CD4-positive, alpha-beta T cell (primary cell): ENCODE data around the gene IL4I1. TPM values are rescaled to one million over a fixed set of nuclear protein-coding genes. Genes with fewer than 3 reads are reported as not detected.

Experiments
- ATAC-seq: fragments of 200-7000 bp; cut with Tn5 transposase; one replicate; pipeline ENCODE4 v1.10.0; 2022; ENCODE audit warnings: mild to moderate bottlenecking; ENCODE audit not compliant: poor library complexity
- CTCF ChIA-PET: fragments of 350-600 bp; sonication (Branson Sonifier 250); formaldehyde crosslinking; loops from one replicate; lab custom pipeline; 2021; ENCODE audit warnings: antibody characterized with exemption, inconsistent platforms; lab: Charles Lee
- POLR2A ChIA-PET: fragments of 350-600 bp; sonication (Branson Sonifier 250); formaldehyde crosslinking; loops from one replicate; lab custom pipeline; 2021; ENCODE audit warnings: antibody characterized with exemption, inconsistent platforms; lab: Charles Lee
- DNase-seq, 14 experiments: peaks; one replicate each; pipeline ENCODE4 v3.0.0-alpha.2; 2013 to 2020; ENCODE audit warnings: mixed read lengths in 2 of 14
- H3K27ac ChIP-seq, 2 donors: one replicate each; pipeline versions ENCODE4 v1.5.1 to v1.7.0; 2013; ENCODE audit warnings: low read length in 2 of 2, low read depth in 1 of 2, mild to moderate bottlenecking in 1 of 2
- H3K27me3 ChIP-seq, 2 experiments: 1 replicate in 1 of 2; 2 replicates in 1 of 2; pipeline versions ENCODE4 v1.6.1 to v1.7.0; 2013; ENCODE audit warnings: low read length in 2 of 2, control low read depth in 1 of 2, mild to moderate bottlenecking in 1 of 2, moderate library complexity in 1 of 2; ENCODE audit not compliant: insufficient read depth in 2 of 2, control insufficient read depth in 1 of 2
- H3K36me3 ChIP-seq: one replicate; pipeline ENCODE4 v1.6.1; 2013; ENCODE audit warnings: low read length, control low read depth; ENCODE audit not compliant: insufficient read depth
- H3K4me1 ChIP-seq: one replicate; pipeline ENCODE4 v1.6.1; 2013; ENCODE audit warnings: low read length, control low read depth; ENCODE audit not compliant: insufficient read depth
- H3K4me3 ChIP-seq: one replicate; pipeline ENCODE4 v1.5.1; 2013; ENCODE audit warnings: mild to moderate bottlenecking, low read length, moderate library complexity
- H3K9me3 ChIP-seq, 2 experiments: 1 replicate in 1 of 2; 2 replicates in 1 of 2; pipeline versions ENCODE4 v1.6.1 to v1.7.0; 2013; ENCODE audit warnings: low read length in 2 of 2, mild to moderate bottlenecking in 2 of 2, control low read depth in 1 of 2, moderate library complexity in 1 of 2; ENCODE audit not compliant: control insufficient read depth in 1 of 2, insufficient read depth in 1 of 2
- H3K27ac Mint-ChIP-seq: one replicate; pipeline ENCODE4 v1.8.0; 2020; ENCODE audit warnings: mixed read lengths
- H3K27me3 Mint-ChIP-seq: one replicate; pipeline ENCODE4 v1.8.0; 2021; ENCODE audit warnings: mixed read lengths
- H3K36me3 Mint-ChIP-seq: one replicate; pipeline ENCODE4 v1.8.0; 2021; ENCODE audit warnings: low read depth, mixed read lengths
- H3K4me1 Mint-ChIP-seq: one replicate; pipeline ENCODE4 v1.8.0; 2021; ENCODE audit warnings: low read depth, mixed read lengths
- H3K4me3 Mint-ChIP-seq: one replicate; pipeline ENCODE4 v1.8.0; 2020; ENCODE audit warnings: mild to moderate bottlenecking, mixed read lengths
- H3K9me3 Mint-ChIP-seq: one replicate; pipeline ENCODE4 v1.8.0; 2020; ENCODE audit warnings: mixed read lengths
- CTCF ChIP-seq: fragments of 200-600 bp; IDR thresholded peaks from one replicate; pipeline ENCODE4 v1.8.0; 2022; ENCODE audit warnings: antibody characterized with exemption, mild to moderate bottlenecking
- intact Hi-C, 2 experiments: fragments of 100-400 bp; cut with DNase I in 1 of 2; cut with micrococcal nuclease in 1 of 2; formaldehyde crosslinking; loops; one replicate each; pipeline versions ENCODE4 v1.15.1 to v1.9.0; 2023 to 2025; cut with DNase I, micrococcal nuclease
- total RNA-seq, 174 experiments: library from RNA in 2 of 174; stranded (reverse) in 2 of 174; gene quantifications; one replicate each; pipeline ENCODE4 v1.2.3 and lab custom pipeline; 2021 to 2026

IL4I1 gene
- total RNA-seq, 2 experiments from 2014 or later: 4.7 to 5.4 TPM

DNA sequence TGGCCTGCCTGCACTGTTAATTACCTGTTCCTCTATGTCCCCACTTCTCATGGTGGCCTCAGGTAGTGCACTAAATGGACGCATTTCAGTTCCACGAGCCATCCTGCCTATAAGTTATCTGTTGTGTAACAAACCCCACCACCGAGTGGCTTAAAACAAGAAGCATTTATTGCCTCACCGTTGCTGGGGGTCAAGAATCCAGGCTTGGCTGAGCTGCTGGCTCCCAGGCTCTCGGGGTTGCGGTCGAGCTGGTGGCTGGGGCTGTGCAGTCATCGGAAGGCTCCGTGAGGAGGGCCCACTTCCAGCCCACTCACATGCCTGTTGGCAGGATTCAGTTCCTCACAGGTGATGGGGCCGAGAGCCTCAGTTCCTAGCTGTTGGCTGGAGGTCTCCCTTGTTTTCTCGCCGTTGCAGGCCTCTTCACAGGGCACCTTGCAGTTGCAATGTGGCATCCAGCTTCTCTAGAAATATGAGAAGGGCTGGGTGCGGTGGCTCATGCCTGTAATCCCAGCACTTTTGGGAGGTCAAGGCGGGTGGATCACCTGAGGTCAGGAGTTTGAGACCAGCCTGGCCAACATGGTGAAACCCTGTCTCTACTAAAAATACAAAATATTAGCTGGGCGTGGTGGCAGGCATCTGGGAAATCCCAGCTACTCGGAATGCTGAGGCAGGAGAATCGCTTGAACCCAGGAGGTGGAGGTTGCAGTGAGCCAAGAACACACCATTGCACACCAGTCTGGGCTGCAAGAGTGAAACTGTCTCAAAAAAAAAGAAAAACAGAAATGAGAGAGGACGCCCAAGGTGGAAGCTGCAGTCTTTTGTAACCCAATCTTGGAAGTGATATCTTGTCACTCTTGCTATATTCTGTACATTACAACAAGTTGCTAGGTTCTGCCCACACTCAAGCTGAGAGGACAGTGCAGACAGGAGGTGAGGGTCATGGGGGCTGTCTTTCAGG, 52.3 kb downstream of the IL4I1 start:
- H3K4me1 Mint-ChIP-seq: peaks cover 13% of the 10 kb centered on the region
- Histone ChIP-seq H3K4me1 (peaks cover 15% of the 10 kb centered on the region), H3K27ac (no peak overlapping the region), H3K4me3 (no peak overlapping the region), H3K9me3 (no peaks in the 10 kb centered on the region), H3K36me3 (no peaks in the 10 kb centered on the region), H3K27me3 (no peaks in the 10 kb centered on the region)
- POLR2A ChIA-PET: no interaction called here
- no peak overlapping the region for H3K4me3 Mint-ChIP-seq
- intact Hi-C loops: no loop called here
- DNase-seq: no peak
- no peaks in the 10 kb centered on the region for H3K9me3 Mint-ChIP-seq
- ATAC-seq: no peak
- H3K27ac Mint-ChIP-seq: no peak overlapping the region
- H3K27me3 Mint-ChIP-seq: no peaks in the 10 kb centered on the region
- no peak for TF ChIP-seq CTCF
- H3K36me3 Mint-ChIP-seq: no peaks in the 10 kb centered on the region
- CTCF ChIA-PET: interaction anchor here (0.6 kb wide), 1 partner anchor 314 kb away, joined by 4 read pairs; no protein-coding TSS in a partner anchor

GRCh38 chr19:49843265-49843664, 53.4 kb downstream of the IL4I1 start:
- no peak for DNase-seq
- Mint-ChIP-seq H3K36me3 (peaks cover 6% of the 10 kb centered on the region), H3K9me3 (no peaks in the 10 kb centered on the region), H3K27ac (no peak overlapping the region), H3K4me3 (no peak overlapping the region), H3K4me1 (peaks cover 4% of the 10 kb centered on the region), H3K27me3 (no peaks in the 10 kb centered on the region)
- no peaks in the 10 kb centered on the region for H3K27me3 ChIP-seq
- no peak overlapping the region for H3K27ac ChIP-seq
- ChIA-PET CTCF (no interaction called here), POLR2A (no interaction called here)
- peaks cover 4% of the 10 kb centered on the region for H3K4me1 ChIP-seq
- H3K9me3 ChIP-seq: no peaks in the 10 kb centered on the region
- H3K4me3 ChIP-seq: no peak overlapping the region
- no peak for ATAC-seq
- H3K36me3 ChIP-seq: no peaks in the 10 kb centered on the region
- TF ChIP-seq CTCF: no peak
- intact Hi-C loops: no loop called here

DNA sequence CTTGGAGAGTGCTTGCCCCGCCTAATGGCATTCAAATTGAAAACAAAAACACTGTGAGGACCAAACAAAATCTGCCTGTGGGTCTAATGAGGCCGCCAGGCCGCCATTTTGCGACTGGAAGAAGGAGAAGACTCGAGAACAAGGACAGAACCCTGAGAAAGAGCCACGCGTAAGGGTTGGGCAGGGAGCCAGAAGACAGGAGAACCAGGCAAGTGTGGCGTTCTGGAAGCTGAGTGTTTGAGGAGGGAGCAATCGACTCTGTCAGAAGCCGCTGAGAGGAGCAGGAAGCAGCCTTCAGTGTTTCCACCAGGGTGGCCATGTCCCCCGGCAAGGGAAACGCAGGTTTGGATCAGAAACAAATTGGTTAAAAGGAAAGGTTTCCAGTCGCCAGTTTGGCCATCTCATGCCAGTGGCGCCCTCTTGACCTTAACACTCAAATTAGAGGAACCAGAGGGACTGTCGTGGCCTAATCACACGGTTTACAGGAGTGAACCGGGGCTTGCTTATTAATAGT, 55.9 kb downstream of the IL4I1 start:
- no peak for ATAC-seq
- ChIA-PET POLR2A (no interaction called here), CTCF (no interaction called here)
- TF ChIP-seq CTCF: no peak
- H3K27me3 ChIP-seq: no peaks in the 10 kb centered on the region
- peaks cover 14% of the 10 kb centered on the region for H3K36me3 ChIP-seq
- no peak for DNase-seq
- Mint-ChIP-seq H3K27ac (no peak overlapping the region), H3K9me3 (no peaks in the 10 kb centered on the region), H3K36me3 (peaks cover 13% of the 10 kb centered on the region), H3K4me3 (no peak overlapping the region), H3K27me3 (no peaks in the 10 kb centered on the region), H3K4me1 (no peaks in the 10 kb centered on the region)
- intact Hi-C loops: no loop called here
- no peaks in the 10 kb centered on the region for H3K4me1 ChIP-seq
- H3K27ac ChIP-seq: no peak overlapping the region
- H3K4me3 ChIP-seq: no peak overlapping the region
- no peaks in the 10 kb centered on the region for H3K9me3 ChIP-seq
